Stimulated activated CD8-positive, alpha-beta memory T cell treated with anti-CD3 and anti-CD28 coated beads, Interleukin-15, amount 100 ng/mL, for 48 hours (primary cell): ENCODE data around the gene TSPAN18.
"Not testable (repeated sequence)": the region's sequence is repeated elsewhere in the genome, so short reads cannot be mapped to it uniquely, and the experiment has no call there.

Experiments used
- DNase-seq, 2 donors: peaks; one replicate each; pipeline ENCODE4 v3.0.0-alpha.2; 2020; ENCODE audit warnings: low read depth in 2 of 2

Gene TSPAN18

GRCh38 chr11:44868455-44869421, 142.0 kb downstream of the TSPAN18 start:
- DNase-seq, result no peak

GRCh38 chr11:44870181-44870580, 143.4 kb downstream of the TSPAN18 start:
- DNase-seq, result no peak

DNA sequence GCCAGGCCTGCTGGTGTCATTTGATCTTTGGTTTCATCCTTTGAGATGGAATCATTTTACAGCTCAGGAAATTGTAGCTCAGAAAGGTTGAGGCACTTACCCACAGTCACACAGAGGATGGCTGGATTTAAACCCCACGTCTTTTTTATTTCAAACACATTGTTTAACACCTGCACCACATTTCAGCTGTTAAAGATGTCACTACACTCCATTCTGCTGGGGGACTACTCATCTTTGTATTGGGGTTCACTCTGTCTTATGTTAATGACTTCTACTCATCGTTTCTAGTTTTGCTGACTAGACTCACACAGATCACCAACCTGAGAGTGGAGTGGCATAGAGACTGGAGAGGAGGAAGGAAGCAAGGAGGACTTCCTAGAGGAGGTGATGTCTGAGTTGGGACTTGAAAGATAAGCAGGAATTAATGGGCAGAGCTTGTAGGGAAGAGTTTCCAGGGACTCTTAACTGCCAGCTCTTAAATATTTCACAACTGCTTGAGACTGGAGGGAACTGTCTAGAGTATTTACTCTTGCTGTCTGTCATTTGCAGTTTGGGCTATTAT, 143.9 kb downstream of the TSPAN18 start:
- no peak for DNase-seq

- not testable (repeated sequence) for DNase-seq
Measured at GRCh38 chr11:44871682-44872081, 144.9 kb downstream of the TSPAN18 start.

- no peak for DNase-seq
Measured at GRCh38 chr11:44872556-44872955, 145.8 kb downstream of the TSPAN18 start.

GRCh38 chr11:44873537-44873936, 146.8 kb downstream of the TSPAN18 start:
- no peak for DNase-seq

GRCh38 chr11:44874284-44874683, 147.5 kb downstream of the TSPAN18 start:
- no peak for DNase-seq

DNA sequence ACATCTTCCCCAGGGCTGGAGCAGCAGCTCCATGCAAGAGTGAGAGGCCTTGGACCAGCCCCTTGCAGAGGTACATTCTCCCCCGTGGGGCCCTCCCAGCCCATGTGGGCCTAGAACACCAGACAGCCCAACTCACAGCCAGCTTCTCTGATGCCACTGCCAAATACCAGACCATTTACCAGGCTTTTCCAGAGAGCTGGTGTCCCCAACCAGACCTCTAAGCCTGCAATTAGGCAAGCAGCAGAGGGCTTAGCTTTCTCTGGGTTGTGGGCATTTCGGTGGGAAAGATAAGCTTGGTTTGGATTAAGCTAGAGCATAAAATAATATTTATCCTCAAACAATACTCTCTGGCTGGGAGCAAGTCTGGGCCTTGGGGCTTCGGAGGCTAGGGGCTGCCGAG, 148.3 kb downstream of the TSPAN18 start:
- DNase-seq, result no peak

- DNase-seq, result no peak
Measured at GRCh38 chr11:44876194-44876723, 149.5 kb downstream of the TSPAN18 start.

DNA sequence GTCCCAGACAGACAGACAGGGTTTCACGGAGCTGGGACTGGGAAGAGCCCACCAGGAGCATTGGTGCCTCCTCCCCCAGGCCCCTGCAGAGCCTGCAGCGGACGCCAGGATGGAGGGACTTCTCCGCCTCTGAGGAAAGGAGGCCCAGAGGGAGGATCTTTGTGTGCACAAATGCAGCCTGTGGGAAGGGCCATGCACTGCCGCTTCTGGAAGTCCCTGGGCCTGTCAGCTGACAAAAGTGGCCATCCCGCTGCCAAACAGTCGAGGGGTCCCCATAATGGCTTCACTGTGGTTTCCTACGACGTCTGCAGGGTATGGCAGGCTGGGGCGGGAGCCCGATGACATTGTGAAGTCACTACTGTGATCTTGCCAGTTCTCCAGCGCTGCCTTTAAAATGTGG, 150.1 kb downstream of the TSPAN18 start:
- DNase-seq, result no peak

DNA sequence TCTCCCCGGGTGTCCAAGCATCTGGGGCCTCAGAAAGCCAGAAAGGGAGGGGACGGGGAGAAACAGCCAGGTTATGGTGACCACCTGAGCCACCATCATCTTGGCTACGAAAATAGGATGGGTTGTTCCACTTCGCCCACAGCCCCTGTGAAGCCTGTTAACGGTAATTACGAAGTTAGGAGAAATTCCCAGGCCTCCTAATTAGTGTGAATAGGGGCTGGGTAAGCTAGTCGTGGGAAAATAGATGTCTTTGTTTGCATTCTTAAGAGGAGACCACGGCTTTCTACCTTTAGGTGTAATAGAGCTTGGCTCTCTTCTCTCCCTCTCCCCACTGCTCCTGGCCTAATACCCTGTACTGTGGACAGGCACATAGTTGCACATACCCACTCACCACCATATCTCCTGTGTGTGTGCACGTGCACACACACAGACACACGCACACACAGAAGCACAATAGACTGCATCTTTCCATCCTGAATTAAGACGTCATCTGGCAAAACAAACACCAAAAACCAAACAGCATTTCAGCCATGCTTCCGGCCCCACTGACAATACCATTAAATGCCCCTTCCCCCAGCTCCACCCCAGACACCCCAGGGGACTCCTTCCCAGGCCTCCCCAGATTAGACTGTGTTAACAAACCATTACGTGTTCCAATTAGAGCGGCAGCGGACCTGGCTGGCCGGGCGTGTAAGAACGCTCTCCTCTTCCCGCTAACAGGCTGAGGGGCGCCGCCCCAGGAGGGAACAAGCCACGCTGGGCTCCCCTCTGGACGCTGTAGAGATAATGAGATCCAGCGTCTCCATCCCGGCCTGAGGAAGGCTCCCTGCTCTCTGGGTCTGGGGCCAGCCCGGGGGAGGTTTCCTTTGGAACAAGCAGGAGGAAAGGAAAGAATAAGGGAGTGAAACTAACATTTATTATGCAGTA, 151.1 kb downstream of the TSPAN18 start:
- DNase-seq, result no peak

GRCh38 chr11:44878711-44879110, 151.9 kb downstream of the TSPAN18 start:
- no peak for DNase-seq

DNA sequence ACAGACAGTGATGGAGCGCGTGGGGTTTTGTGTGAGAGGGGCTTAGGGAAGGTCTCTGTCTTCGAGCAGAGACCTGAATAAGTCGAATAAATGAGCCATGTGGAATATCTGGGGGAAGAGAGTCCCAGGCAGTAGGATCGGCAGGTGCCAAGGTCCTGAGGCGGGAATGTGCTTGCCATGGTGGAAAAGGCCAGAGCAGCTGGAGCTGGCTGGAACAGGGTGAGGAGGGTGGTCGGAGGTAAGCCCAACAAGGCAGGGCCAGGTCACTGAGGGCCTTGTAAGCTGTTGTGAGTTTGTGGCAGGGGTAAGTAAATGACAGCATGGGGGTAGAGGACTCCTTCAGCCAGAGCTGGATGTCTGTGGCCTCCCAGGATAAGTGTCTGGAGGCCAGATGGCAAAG, 152.7 kb downstream of the TSPAN18 start:
- DNase-seq, result no peak

- no peak for DNase-seq
Measured at GRCh38 chr11:44880511-44880910, 153.7 kb downstream of the TSPAN18 start.

GRCh38 chr11:44880953-44881352, 154.2 kb downstream of the TSPAN18 start:
- DNase-seq, result no peak

- no peak for DNase-seq
Measured at GRCh38 chr11:44883277-44883676, 156.5 kb downstream of the TSPAN18 start.

- DNase-seq, result no peak
Measured at GRCh38 chr11:44884056-44884455, 157.3 kb downstream of the TSPAN18 start.

- no peak for DNase-seq
Measured at GRCh38 chr11:44885065-44885810, 158.5 kb downstream of the TSPAN18 start.

DNA sequence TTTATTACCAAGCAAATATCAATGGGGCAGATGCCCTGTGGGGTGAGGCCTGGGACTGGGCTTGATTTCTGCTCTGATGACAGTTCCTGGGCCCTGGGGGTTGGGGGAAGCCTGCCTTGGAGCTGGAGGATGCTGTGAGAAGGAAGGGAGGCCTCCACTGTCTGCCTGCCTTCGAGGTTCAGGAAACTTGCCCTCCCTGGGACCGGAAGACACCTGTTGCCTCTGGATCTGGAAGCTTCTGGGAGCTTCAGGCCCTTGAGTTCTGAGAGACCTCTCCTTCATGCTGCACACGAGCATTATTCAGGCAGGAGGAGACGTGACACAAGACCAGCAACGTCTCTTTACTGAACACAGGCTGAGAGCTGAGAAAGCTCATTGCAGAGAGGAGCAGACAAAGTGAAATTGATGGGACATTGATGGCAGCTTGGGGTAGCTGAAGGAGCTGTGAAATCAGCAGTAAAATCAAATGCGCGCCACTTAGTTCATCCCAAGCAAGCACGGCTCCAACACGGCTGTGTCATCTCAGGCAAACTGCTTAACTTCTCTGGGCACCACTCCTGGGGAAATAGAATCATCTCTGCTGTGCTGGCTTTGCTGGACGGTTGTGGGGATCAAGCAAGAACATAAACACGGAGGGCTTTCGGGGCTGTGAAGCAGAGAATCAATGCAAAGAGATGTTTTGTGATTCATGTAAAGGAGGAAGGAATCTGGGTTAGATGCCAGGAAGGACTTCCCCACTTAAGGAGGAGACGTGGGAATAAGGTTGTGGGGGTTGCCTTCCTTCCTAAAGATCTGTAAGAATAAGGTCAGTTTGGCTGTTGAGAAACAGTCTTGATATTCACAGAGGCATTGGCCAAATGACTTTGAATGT, 159.4 kb downstream of the TSPAN18 start:
- DNase-seq, result no peak

GRCh38 chr11:44886790-44887140, 160.0 kb downstream of the TSPAN18 start:
- no peak for DNase-seq
